Activated CD4-positive, CD25-positive, alpha-beta regulatory T cell (primary cell): ENCODE data around the gene GAB2.

Experiments
- DNase-seq, 4 experiments: peaks; one replicate each; lab custom pipeline; 2025; lab: John Stamatoyannopoulos, UW

The GAB2 gene

DNA sequence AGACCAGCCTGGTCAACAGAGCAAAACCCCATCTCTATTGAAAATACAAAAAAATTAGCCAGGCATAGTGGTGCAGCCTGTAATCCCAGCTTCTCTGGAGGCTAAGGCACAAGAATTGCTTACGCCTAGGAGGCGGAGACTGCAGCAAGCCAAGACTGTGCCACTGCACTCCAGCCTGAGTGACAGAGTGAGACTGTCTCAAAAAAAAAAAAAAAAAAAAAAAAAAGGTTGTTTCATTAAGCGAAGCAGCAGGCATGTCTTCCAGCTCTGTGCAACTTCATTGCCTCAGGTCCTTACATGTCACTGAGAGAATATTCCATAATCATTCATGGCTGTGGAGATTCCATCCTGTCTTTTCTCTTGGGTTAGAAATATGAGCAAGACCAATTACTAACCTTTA, 16.9 kb downstream of the GAB2 start:
- no peak for DNase-seq

DNA sequence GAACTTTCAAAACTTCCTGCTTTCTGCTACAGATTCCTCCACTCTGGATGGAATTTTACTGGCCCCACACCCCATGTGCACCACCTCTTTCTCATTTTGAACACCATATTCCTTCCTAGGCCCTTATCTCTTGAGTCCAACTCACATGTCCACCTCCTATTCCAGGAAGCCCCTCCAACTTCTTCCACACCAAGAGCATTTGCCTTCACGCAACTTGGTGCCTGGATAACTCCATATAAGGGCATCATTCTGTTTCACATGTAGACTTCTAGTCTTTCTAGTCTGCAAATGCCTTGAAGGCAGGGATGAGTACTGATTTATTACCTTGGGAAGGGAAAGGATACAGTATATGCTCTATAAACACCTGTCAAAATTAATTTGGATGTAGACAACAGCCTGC, 17.5 kb downstream of the GAB2 start:
- DNase-seq, result no peak

DNA sequence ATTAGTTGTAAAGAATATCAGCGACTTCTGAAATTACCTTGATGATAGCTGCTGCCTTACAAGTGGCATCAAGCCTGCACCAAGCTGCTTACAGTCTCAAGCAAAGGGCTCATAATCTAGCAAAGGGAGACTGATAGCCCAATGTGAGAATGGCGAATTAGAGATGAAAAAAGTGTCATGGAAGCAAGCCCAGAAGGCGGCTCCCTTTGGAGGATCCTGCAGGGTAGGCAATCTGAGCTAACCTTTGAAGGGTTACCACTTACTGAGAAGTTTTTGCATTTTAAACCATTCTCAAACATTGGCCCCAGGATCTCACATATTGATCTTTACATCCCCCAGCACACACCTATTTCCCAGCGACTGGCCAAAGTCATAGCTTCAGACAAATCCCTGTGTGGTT, 18.5 kb downstream of the GAB2 start:
- DNase-seq, result no peak

DNA sequence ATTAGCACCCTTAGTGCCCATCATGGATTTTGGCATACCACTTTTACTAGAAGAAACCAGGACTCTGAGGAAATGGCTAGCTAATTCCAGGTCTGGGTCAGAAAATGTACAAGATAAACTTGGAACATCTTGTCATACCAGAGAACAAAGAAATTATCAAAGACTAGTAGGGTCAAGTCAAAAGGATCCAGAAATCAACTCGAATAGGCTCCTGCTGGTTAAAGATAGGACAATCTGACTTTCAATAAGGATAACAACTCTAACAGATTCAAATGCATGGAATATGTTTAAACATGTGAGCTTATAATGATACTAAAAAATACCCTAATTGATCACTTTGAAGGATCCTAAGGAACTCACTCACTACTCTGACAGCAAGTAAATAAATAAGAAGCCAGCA, 18.9 kb downstream of the GAB2 start:
- no peak for DNase-seq

DNA sequence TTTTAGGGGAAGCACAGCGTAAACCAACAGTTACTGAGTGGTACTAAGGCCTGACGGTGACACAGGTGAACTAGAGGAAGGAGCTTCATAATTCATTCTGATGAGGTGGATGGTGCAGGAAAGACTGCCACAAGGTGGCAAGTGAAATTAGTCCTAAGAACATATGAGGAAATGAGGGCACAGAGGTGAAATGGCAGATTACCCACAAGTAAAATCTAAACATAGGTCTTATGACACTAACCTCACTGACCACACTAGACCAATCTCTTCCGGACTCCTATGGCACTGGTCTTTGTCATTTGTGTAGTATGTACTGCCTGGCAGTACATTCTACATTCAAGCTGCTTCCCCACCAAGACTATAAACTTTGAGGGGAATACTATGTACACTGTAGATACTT, 20.2 kb downstream of the GAB2 start:
- no peak for DNase-seq

DNA sequence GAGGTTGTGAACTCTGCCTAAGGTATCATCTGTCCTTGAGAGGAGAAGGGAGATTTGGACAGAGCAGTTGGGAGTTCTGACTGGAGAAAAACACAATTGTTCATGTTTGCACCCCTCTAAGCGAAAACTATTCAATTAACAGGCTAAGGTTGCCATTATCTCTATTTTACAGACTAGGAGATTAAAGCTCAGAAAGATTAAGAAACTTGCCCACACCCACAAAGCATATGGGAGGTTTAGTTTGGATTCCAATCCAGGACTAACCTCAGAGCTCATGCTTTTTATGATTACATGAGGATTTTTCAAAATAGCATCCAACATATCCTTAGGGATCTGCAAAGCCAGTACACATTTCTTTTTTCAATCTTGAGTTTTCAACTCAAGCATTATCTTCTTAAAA, 22.0 kb downstream of the GAB2 start:
- no peak for DNase-seq

DNA sequence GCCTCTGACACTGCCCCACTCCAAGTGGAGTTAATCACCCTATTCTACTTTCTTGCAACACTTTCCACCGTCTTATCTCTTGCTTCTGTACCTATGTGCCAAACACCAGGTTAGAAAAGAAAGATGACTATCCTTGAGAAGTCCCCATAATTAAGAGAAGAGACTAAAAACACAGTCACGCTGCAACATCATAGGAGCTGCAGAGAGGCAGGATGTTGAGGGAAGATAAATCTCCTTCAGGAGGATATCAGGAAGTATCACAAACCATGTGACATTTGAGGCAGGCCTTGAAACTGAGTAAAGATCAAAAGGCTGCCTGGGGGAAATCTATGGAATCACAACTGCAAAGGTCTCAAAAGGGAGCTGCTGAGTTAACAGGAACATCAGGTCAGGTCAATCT, 24.8 kb downstream of the GAB2 start:
- no peak for DNase-seq

DNA sequence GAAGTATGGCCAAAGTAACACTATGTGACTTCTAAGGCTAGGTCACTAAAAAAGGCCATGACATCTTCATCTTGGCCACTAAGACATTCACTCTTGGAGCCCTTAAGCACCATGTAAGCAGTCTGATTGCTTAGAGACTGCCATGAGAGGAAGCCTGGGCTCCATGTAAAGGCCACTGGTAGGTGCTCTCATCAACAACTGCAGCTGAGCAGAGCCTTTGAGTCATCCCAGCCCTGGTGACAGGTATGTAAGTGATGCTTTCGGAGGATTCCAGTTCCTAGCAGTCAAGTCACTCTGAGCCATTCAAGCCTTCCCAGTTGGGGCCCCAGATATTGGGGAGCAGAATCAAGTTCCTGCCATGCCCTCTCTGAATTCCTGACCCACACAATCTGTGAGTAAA, 26.2 kb downstream of the GAB2 start:
- DNase-seq, result no peak

DNA sequence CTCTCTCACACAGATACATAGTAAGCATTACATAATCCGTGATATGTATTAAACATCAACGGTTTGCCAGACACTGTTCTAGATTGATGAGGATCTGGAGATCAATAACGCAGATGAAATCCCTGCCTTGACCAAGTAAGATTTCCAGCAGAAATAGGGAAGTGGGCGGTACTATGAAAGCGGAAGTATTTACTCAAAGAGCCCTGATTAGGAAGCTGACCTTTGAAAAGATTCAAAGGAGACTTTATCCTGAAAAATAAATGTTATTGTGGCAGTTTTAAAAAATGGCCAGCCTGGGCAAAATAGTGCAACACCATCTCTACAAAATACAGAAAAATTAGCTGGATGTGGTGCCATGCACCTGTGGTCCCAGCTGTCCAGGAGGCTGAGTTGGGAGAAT, 26.8 kb downstream of the GAB2 start:
- DNase-seq, result no peak

DNA sequence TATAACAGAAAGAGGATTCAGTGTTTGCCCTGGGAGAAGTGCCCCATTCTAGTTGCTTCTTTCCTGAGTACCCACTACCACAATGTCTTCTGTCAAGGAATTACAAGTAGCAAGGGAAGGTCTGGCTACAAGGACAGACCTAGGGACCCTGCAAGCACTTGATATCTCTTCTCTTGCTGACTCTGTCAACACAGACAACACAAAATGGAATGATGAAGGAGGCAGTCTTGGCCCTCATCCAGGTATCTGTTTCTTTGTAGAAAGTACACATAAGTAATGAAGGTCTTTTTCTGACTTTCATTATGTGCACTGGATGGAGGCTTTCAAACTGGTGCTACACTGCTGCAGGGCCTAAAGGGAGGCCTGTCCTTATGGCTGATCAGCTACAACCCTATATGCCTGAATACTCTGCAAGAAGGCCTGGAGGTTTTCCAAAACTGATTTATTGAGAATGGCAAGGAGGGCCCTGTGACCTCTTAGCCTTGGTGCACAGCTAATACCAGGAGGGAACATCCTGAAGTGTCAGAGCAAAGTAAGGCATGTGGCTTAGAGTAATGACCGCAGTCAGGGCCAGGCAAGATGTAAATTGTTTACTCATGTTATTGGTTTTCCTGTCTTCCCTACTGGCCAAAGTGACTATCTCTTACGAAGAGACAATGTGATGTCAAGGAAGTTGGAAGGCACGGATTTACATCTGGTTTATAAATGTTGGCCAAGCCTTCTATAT, 31.2 kb downstream of the GAB2 start:
- DNase-seq, result no peak

DNA sequence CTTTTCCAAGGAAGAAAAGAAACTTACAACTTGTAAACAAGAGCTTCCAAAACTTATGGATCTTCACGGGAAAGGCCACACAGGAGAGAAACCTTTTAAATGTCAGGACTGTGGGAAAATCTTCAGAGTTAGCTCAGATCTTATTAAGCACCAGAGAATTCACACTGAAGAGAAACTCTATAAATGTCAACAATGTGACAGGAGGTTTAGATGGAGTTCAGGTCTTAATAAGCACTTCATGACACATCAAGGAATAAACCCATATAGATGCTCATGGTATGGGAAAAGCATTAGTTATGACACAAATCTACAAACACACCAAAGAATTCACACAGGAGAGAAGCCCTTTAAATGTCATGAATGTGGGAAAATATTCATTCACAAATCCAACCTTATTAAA, 32.4 kb downstream of the GAB2 start:
- DNase-seq, result no peak

DNA sequence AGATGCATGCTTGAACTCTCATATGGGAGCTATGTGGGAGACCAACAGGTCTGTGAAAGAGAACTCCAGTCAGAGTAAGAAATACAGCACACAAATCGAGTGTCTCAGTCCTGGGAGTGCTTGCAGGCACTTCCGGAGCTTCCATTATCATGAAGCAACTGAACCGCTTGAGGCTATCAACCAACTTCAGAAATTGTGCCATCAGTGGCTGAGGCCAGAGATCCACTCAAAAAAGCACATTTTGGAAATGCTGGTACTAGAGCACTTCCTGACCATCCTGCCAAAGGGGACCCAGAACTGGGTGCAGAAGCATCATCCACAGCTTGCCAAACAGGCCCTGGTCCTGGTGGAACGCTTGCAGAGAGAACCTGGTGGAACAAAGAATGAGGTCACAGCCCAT, 33.4 kb downstream of the GAB2 start:
- no peak for DNase-seq

DNA sequence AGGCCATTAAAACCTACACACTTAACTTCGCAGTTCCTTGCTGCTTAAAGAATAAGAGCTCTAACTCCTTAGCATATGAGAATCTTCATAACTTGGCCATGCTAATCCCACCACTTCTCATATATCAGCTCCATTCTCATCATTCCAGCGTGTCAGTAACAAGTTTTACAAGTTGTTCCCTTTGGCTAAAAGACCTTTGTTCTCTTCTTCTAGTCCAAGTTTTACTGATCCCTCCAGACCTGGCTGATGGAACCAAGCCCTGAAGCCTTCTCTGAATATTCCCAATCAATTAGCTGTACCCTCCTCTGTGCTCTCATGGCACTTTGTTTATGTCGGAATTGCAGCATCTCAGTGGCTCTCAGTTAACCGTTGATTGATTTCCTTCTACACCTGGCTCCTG, 35.8 kb downstream of the GAB2 start:
- DNase-seq, result no peak

DNA sequence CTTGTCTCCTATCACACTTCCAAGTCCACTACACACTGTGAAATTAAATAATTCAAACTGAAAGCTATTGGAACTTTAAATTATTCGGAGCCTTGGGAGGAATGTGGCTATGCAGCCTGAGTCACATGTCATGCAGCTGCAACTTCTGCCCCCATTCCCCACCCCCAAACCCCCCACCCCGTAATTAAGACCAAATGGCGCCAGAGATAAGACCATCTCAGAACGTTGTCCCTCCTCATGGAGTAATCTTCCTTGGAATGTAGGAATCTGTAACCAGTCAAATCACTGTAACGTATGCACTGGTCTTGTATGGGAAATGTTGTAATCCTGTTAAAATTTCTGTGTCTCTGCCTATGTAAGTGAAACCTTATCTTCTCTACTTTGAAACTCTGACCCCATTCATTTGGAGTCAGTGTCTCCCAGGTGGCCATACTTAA, 37.0 kb downstream of the GAB2 start:
- no peak for DNase-seq

DNA sequence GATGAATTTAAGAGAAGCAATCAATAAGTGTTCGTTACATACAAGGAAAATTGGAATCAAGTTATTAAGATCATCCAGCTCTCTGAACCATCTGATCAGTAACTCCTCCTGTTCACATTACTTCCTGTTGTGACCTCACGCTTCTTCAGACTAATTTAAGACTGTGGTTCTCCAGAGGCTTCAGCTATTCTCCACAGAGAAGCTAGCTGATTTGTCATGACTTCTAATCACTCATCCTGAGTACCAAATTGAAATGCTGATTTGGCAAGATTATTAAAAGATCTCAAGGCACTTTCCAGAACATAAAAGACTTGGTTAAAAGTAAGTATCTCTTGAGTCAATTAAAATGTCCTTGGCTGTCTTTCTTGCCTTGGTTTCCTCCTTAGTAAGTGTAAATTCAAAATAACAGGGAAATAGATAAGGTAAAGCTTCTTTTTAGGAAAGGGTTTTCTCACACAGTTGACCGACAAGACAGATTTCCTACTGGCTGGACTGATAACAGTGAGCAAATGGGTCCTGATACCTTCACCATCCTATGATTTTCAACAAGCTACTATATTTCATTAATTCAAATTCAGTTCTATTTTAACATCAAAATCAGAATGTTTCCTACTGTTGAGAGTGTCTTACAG, 38.5 kb downstream of the GAB2 start:
- no peak for DNase-seq

DNA sequence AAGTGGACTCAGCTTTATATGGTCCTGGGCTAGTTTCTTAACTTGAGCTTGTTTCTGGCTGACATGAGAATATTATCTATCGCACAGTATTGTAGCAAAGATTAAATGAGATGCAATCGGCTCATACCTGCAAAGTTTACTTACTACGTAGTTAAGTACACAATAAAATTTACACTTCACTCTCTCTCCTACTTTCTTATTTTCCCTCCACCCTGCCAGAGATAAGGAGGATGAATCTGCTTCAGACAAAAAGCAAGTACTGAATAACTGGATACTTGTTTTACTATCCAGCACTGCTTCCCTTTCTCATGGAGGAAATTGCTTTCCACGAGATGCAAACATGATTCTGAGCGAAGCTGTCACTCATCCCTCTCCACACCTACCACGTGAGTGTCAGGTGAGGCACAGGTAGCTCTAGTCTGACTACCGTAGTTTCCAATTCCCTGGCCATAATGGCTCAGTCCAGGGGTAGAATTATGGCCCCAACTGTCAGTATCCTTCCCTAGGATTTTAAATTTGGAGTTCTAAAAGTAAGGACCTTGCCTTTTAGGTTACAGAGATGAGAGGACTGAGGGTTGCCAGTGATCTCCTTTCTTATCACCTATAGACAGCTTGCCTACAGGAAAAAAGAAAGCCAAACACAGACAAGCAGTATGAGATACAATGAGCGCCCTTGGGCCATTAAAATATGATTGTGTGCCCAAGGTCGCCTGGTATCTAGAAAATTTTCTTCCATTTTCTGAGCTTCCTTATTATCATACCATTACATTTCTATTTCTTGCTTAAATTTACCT, 39.8 kb downstream of the GAB2 start:
- no peak for DNase-seq

DNA sequence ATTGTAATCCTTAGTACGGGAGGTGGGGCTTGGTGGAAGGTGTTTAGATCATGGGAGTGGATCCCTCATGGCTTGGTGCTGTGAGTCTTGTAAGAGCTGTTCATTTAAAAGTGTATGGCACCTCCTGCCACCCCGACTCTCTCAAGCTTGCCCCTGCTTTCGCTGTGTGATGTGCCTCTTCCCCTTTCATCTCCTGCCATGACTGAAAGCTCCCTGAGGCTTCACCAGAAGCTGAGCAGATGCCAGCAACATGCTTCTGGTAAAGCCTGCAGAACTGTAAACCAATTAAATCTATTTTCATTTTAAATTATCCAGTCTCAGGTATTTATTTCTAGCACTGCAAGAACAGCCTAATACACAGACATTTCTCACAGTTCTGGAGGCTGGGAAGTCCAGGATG, 40.8 kb downstream of the GAB2 start:
- no peak for DNase-seq

DNA sequence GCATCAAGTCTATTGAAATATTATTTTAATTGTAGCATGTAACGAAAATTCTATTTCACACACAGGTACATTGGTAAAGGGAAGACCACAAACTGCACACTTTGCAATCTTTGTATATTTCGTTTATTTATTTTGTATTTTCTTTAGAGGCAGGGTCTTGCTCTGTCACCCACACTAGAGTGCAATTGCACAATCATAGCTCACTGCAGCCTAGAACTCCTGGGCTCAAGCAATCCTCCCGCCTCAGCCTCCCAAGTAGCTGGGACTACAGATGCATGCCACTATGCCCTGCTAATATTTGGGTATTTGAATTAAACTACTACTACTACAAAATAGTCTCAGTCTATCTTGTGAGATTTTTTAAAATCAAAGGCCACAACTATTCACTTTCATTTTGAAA, 42.7 kb downstream of the GAB2 start:
- DNase-seq, result no peak

DNA sequence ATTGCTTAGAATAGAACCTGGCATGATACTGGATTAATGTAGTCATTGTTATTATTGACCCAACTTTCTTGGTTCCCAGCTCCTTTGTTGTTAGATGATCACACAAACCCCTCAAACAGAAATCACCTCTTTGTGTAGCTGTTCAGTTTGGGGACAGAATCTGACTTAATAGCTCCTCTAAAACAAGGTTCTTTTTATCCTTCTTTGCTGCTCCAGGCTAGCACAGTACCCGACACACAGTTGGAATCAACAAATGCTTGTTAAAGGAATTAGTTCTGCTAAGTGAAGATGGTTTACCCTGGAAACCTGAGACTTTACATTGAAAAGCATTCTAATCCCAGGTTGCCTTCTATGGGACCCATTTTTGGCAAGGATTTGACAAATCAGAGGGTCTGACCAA, 43.9 kb downstream of the GAB2 start:
- DNase-seq, result no peak

DNA sequence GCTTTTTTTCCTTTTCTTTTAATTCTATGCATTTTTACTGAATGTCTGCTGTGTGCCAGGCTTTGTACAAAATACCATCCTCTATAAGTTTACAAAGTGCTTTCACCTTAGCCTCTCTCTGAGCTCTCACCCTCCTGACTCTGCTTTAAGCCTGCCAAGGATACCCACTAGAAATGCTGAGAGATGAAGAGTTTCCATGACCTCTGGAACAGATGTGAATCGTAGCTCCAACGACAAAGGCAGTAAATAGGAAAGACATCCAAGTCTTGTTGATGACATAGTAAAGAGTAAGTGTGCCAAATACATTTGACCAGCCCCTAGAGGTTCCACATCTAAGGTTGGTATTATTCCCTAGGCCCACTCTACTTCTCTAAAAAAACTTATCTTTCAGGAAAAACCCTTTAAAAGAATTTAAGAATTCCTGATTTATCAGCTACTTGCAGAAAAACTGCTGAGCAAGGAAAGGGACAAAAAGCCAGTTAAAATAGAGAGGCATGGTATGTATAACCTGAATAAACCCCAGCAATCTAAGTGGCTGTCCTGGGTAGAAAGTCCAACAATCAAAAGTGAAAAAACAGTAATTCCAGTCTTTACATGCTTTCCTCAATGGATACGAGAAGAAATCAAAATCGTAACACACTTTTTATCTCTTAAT, 45.4 kb downstream of the GAB2 start:
- DNase-seq, result no peak

DNA sequence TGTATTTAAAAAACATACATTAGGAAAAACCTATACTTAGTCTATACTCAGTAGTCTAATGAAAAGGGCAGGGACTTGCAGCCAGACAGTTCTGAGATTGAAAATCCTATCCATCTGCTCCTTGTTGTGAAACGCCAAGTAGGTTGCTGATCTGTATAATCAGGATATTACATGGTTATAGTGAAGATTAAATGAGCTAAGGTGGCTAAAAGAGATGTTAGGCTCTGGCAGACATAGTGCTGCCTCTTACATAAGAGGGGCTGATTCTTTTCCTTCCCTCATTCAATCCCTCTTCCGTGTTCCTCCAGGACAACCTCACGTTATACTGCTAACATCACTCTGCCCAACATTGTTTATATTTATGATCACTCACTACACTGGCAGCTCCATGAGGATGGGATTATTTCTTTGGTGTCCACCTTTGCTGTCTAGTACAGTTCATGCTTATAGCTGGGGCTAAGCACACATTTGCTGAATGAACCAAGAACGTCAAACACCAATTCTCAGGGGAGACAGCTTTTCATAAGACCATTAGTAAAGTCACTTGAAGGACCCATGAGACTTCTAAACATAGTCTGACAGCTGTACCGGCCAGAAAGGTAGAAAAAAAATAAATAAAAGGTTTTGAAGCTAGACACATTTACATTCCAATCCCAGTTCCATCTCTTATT, 46.3 kb downstream of the GAB2 start:
- no peak for DNase-seq
